Thyroid gland (tissue), 4 donors: ENCODE data around the gene BCL2.

Experiments
- POLR2A ChIP-seq, 2 donors: fragments of 450-650 bp; IDR thresholded peaks; one replicate each; pipeline ENCODE4 v1.6.1; 2017; ENCODE audit warnings: antibody characterized with exemption in 2 of 2, mild to moderate bottlenecking in 2 of 2, moderate library complexity in 1 of 2
- TF ChIP-seq, protein P1 (sequence below), 6 experiments: fragments of 200-600 bp in 3 of 6; fragments of 450-650 bp in 3 of 6; sonication (generic) in 3 of 6; IDR thresholded peaks; one replicate each; pipeline ENCODE4 v1.5.1; 2016 to 2019; ENCODE audit warnings: antibody characterized with exemption in 6 of 6, mild to moderate bottlenecking in 2 of 6, inconsistent platforms in 1 of 6, moderate library complexity in 1 of 6

- TF ChIP-seq, protein P1, sequence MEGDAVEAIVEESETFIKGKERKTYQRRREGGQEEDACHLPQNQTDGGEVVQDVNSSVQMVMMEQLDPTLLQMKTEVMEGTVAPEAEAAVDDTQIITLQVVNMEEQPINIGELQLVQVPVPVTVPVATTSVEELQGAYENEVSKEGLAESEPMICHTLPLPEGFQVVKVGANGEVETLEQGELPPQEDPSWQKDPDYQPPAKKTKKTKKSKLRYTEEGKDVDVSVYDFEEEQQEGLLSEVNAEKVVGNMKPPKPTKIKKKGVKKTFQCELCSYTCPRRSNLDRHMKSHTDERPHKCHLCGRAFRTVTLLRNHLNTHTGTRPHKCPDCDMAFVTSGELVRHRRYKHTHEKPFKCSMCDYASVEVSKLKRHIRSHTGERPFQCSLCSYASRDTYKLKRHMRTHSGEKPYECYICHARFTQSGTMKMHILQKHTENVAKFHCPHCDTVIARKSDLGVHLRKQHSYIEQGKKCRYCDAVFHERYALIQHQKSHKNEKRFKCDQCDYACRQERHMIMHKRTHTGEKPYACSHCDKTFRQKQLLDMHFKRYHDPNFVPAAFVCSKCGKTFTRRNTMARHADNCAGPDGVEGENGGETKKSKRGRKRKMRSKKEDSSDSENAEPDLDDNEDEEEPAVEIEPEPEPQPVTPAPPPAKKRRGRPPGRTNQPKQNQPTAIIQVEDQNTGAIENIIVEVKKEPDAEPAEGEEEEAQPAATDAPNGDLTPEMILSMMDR (IDR thresholded peaks at IDR 0.05): no peak
- TF ChIP-seq POLR2A (IDR thresholded peaks at IDR 0.05): no peak
Observed at GRCh38 chr18:63317556-63317946, 2.0 kb downstream of the BCL2 start.
